Stimulated activated CD4-positive, alpha-beta T cell treated with anti-CD3 and anti-CD28 coated beads, Interleukin-1b, Interleukin-23, amount 100 ng/mL, for 24 hours (primary cell): ENCODE results near the gene SH2D1B.
"Not testable (repeated sequence)": the region's sequence is repeated elsewhere in the genome, so short reads cannot be mapped to it uniquely, and the experiment has no call there.

Experiments
- DNase-seq, 4 experiments: peaks; one replicate each; pipeline ENCODE4 v3.0.0-alpha.2; 2020; ENCODE audit warnings: low read depth in 4 of 4, low spot score in 1 of 4

SH2D1B gene

DNA sequence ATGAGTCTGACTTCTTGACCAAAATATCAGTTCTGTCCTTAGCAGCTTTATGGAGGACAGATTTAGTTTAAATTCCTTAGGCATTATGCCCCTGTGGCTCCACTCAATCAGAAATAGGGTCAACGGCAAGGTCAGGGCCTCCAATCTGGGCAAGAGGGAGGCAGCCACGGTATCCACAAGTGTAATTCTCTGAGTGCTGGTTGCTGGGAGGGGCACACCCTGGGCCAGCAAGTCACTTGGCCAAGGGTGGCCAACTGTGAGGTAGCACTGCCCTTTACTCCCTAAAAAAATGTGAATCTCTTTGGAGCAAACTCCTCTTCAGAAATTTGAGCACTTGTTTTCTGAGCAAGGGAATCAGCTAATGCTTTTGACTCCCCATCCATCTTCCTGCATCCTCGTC, 48.1 kb downstream of the SH2D1B start:
- DNase-seq, result no peak

DNA sequence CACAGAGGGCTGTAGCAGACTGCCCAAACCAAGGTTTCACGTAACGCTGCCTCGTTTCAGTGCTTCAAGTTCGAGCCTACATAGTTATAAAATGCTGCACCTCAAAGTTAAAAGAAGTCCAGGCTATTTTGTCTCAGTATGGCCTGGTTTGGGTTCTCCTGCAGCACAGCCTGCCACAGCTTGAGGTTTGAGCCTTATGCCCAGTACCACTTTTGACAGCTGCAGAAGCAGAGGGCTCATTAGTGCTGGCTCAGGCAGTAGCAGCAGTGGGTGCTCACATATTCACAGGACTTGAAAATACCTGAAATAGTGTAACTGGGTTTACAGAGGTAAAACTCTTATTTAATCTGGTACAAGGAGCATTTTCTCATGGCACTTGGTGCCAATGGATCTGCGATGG, 50.6 kb downstream of the SH2D1B start:
- DNase-seq, result no peak

DNA sequence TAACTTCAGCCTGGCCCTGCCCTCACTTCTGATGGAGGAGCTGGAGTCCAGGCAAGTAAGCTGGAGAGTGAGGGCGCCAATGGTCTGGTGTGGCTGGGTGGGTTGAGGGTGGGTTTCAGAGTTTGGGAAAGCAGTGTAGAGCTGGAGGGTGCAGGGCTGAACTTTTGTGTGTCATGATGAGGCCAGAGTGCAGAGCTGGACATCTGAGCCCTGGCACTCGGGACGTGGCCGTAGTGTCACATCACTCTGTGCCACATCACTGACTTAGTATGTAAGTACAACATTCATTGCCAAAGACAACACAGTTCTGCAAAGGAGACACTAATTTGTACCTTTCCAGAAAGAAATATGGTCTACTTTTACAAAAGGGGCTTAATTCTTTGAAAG, 51.1 kb downstream of the SH2D1B start:
- DNase-seq, result no peak

DNA sequence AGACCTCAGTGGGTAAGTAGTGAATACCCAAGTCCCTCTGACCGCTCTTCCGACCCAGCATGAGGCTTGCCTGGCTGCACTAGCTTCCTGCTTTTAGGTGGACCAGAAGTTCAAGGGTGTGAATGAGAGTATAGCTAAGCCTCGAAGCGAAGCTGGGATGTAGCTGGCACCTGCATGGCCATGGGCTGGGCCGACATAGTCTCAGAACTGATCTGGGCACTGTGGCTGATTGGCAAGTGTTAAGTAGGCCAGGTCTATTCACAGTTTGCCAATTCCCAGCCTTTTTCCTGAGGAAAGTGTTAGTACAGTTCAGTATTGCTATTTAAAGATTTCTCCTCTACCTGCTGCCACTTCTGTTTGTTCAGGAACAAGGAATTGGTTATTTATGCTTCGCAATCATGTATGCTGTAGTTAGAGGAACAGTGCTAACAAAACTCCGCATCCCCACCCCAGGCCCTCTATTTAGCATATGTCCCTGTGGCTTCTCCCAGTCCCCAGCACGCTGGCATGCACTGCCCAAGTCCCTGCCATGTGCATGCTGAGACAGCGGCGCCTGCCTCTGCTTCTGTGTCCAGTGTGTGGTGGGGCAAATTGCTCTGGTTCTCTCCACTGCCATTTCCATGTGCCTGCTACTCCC, 51.6 kb downstream of the SH2D1B start:
- DNase-seq, result no peak

DNA sequence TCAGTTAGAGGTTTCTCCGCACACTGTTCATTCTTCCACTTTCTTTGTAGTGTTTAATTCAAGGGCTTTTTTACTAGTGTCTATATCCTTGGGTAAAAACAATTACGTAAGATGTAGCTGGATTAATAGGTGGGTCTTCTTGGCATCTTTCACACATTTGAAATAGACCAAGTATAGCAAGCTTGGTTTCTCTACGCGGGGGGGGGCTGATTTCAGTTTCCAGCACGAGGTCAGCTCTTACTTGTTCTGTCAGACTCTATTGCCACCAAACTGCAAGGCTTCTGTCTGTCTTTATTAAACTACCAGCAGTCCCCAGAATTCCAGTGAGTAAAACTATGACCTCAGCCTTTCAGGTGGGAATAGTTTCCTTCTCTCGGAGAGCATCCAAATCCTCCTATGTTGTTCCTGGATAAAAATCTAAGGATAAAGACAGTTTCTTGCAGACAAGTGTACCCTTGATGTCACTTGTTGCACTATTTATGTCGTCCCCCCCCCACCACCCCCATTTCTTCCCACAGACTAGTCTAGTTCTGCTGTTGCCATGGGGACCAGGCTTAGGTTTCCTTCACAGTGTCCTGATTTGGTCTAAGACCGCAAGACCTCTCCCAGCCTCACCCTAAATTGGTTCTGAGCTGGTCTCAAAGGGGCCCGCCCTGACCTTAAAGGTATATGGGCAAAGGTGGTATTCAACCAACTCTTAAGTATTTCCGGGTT, 52.3 kb downstream of the SH2D1B start:
- no peak for DNase-seq

DNA sequence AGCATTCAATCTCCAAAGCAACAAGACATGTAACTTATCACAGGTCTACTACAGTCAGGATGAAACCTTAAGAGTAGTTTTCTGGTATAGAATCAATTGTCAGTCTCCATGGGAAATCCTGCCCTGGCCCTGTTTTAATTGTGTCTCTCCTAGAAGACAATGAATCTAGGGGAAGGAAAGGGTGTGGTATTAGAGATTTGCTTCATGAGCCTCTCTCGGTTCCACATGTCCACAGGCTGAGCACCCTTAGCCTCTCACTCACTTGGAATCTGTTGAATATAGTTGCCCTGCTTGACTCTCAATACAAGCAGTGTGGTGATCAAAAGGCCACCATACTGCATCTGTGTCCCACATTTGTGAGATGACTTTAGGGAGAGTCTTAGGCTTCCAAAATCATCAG, 53.0 kb downstream of the SH2D1B start:
- no peak for DNase-seq

DNA sequence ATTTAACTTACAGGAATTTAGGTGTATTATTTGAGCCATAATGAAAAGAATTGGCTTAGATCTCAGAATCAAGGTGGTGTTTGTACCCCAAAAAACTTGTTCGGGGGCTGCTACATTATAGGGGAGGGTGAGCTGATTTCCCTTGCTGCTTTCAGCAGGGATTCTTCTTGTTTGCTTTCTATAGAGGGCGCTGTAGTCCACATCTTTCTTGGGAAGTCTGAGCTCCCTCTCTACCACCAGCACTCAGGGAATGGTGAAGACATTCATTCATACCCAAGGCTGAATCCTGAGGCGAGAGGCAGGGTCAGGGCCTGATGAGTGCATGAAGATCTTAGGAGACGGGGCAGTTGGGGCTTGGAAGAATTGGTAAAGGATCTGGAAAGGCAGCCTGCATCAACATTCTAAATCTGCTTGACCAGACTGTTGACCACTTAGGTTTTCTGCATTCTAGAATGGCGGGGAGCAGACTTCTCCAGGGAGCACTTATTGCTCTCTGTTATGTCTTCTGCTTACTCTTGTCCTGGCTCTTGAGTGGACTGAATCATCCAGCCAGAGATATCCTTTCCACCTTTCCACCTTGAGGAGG, 54.2 kb downstream of the SH2D1B start:
- DNase-seq, result no peak

DNA sequence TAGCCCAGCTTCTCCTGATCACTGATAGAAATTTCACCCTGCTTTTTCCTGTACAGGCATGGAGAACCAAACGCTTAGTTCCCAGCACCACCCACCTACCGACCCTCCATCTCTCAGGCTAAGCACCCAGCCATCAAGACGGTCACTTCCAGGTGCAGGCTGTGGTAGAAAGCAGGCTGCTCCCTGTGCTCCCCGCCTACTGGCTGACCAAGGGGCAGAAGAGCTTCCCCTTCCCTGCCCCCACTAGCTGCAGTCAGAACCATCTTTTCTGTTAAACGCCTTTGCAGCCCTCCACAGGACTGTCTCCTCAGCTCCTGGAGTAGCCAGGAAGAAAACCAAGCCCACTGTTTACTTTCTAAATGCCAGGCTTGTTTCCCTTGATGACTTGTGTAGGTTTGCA, 58.2 kb downstream of the SH2D1B start:
- DNase-seq, result no peak

DNA sequence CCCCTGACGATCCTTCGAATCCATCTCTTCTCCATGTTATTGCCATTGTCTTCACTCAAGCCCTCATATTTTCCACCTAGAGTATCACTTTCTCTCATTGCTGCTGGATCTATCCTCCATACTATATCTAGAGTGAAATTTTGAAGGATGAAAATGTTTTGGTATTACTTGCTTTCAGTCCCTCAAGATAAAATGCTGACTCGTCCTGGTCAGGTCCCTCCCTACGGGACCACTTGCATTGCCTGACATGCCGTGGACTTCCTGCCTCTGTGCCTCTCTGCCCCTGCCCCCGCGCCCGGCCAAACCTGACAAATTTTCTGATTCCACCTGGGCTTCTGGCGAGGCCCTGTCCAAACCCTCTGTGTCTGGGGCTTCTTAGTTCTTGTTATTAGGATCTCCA, 58.9 kb downstream of the SH2D1B start:
- no peak for DNase-seq

DNA sequence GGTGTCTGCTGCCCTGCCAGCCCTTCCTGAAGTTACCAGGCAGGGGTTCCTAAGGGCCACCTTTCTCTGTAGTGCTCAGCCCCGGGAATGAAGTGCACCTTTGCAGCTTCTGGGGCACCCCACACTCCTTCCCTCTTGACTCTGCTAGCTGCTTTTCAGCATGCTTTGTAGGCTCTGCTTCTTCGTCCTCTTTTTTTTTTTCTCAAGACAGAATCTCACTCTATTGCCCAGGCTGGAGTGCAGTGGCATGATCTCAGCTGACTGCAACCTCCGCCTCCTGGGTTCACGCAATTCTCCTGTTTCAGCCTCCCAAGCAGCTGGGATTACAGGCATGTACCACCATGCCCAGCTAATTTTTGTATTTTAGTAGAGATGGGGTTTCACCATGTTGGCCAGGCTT, 60.1 kb downstream of the SH2D1B start:
- not testable (repeated sequence) for DNase-seq

DNA sequence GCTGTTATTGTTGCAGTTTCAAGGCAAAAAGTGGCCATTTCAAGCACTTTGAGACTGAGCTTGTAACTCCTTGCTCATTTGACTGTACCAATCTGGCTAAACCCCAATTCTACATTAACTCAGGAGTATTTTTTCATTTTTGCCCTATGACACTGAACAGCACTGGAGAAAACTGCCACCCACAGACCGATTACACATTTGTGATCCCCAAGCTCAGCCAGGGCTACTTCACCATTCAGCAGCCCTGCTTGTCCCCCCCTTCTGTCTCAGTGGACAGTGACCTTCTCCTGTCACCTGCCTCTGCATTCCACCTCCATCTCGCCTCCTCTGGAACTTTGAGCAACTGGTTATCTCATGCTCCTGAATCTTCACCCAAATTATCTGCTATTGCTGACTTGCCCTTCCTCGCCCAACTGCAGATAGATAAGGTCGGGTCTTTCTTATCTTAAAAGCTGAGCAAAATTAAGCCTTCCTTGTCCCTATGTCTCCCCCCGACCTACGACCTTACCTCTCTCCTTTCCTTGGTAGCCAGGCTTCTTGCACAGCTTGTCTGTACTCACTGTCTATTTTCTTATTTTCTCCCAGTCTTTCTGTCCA, 60.6 kb downstream of the SH2D1B start:
- no peak for DNase-seq

DNA sequence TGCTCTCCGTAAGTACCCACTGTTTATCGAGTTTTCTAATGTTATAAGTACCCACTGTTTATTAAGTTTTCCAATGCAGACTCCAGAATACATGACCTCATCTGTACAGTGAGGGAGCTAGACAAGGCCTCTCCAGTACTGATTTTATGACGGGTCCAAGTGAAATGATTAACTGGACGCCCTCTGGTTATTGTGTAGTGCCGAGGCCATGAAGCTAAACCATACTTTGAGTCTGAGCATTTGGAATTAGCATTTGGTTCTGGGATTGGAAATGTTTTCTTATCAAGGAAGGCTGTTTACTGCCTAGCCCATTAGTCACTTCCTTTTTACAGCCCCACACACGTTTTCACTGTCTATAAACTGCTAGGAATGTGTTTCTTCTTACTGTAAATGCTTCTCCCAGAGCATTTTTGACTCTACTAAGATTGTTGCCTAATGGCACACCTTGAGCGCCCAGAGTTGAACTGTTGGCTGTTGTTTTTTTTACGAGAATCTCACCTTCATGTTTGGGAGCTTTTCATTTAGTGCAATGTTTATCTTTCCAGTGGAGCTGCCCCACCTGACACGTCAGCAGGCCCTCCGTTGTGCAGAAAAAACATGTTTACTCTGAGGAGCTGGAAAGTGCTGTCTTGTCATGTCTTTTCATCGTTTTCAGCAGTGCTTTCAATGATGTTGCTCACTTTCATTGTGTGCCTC, 62.2 kb downstream of the SH2D1B start:
- no peak for DNase-seq

DNA sequence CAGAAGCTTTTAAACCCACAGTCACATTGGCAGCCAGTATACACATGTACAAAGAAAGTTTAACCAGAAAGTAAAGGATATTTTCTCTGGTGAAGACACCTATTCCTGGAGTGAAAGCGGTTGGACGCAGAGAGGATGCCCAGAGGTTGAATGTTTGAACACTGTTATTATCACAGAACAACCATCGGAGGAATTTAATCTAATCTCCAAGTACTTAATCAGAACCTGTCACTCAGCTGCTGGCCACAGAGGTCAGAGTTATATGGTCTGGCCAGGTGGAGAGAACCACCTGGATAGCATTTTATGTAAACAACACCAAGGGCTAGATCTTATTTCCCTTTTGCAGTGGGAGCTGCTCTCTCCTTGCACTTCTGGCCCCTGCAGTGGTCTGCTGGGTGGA, 64.7 kb downstream of the SH2D1B start:
- no peak for DNase-seq
